GM13976 (cell line): ENCODE results near the gene TYROBP.
"Not testable (repeated sequence)": the region's sequence is repeated elsewhere in the genome, so short reads cannot be mapped to it uniquely, and the experiment has no call there.

Experiments
- DNase-seq: peaks from one replicate; pipeline ENCODE4 v3.0.0; 2012; ENCODE audit warnings: low spot score
- CTCF ChIP-seq: IDR thresholded peaks from 2 replicates; pipeline ENCODE4 v1.5.1; 2012; ENCODE audit warnings: borderline replicate concordance, mild to moderate bottlenecking; ENCODE audit not compliant: insufficient read depth; ENCODE audit errors: extremely low read depth, missing control alignments, control extremely low read depth
- in situ Hi-C: fragments of 300-500 bp; cut with MboI; formaldehyde crosslinking; loops from one replicate; pipeline ENCODE4 v1.12.0; 2022; ENCODE audit warnings: low sequenced_read_pairs, mixed read lengths, inconsistent platforms; ENCODE audit not compliant: unreplicated experiment

Gene TYROBP

GRCh38 chr19:35894342-35894741, 13.8 kb downstream of the TYROBP start:
- no peak for TF ChIP-seq CTCF
- in situ Hi-C loops, result no loop called here
- no peak for DNase-seq

- DNase-seq, in situ Hi-C loops: not testable (repeated sequence)
Observed at GRCh38 chr19:35891819-35892218, 16.3 kb downstream of the TYROBP start.

GRCh38 chr19:35890113-35890650, 17.9 kb downstream of the TYROBP start:
- in situ Hi-C loops, result no loop called here
- TF ChIP-seq CTCF, result no peak
- DNase-seq, result no peak

GRCh38 chr19:35889370-35890112, 18.6 kb downstream of the TYROBP start:
- in situ Hi-C loops, result loop anchor here (10.0 kb wide), 1 partner anchor 45 kb away; the partner anchor contains the start of gene LRFN3
- no peak for DNase-seq

GRCh38 chr19:35888398-35888797, 19.7 kb downstream of the TYROBP start:
- in situ Hi-C loops, result loop anchor here (10.0 kb wide), 1 partner anchor 46 kb away; the partner anchor contains the start of gene LRFN3
- no peak for DNase-seq
- TF ChIP-seq CTCF, result no peak

More at GRCh38 chr19:35889370-35890112, 18.6 kb downstream of the TYROBP start:
- no peak for TF ChIP-seq CTCF

- in situ Hi-C loops, result loop anchor here (10.0 kb wide), 1 partner anchor 48 kb away; the partner anchor contains the start of gene LRFN3
- no peak for TF ChIP-seq CTCF
- DNase-seq, result no peak
Observed at GRCh38 chr19:35887197-35887596, 20.9 kb downstream of the TYROBP start.

GRCh38 chr19:35885904-35886303, 22.2 kb downstream of the TYROBP start:
- in situ Hi-C loops, result loop anchor here (10.0 kb wide), 1 partner anchor 49 kb away; the partner anchor contains the start of gene LRFN3
- DNase-seq, result no peak
- no peak for TF ChIP-seq CTCF
